GM19043 (cell line): ENCODE measurements around the gene ATPAF1.
"Not testable (repeated sequence)": the region's sequence is repeated elsewhere in the genome, so short reads cannot be mapped to it uniquely, and the experiment has no call there.

Experiments
- ATAC-seq: cut with Tn5 transposase; IDR thresholded peaks from one replicate; pipeline ENCODE4 v1.9.1; 2021; ENCODE audit warnings: low read depth; ENCODE audit not compliant: unreplicated experiment

ATPAF1 gene

GRCh38 chr1:46667782-46668760, at the start of gene ATPAF1:
TSS of gene ATPAF1 (minus strand) at chr1:46668364. CDS start at chr1:46668322, 42 bp downstream.
- ATAC-seq = peak; percentile 77

- no peak for ATAC-seq
Observed at GRCh38 chr1:46717654-46718053, 49.5 kb upstream of the ATPAF1 start.

- ATAC-seq = no peak
Observed at GRCh38 chr1:46714976-46715375, 46.8 kb upstream of the ATPAF1 start.

GRCh38 chr1:46708121-46708520, 40.0 kb upstream of the ATPAF1 start:
- ATAC-seq = no peak

GRCh38 chr1:46705408-46705807, 37.2 kb upstream of the ATPAF1 start:
- no peak for ATAC-seq

GRCh38 chr1:46703927-46704641, 35.9 kb upstream of the ATPAF1 start:
- no peak for ATAC-seq

- no peak for ATAC-seq
Observed at GRCh38 chr1:46699666-46700065, 31.5 kb upstream of the ATPAF1 start.

- no peak for ATAC-seq
Observed at GRCh38 chr1:46697053-46697452, 28.9 kb upstream of the ATPAF1 start.

GRCh38 chr1:46694676-46695075, 26.5 kb upstream of the ATPAF1 start:
- ATAC-seq = not testable (repeated sequence)

GRCh38 chr1:46692811-46693770, 24.9 kb upstream of the ATPAF1 start:
- ATAC-seq = no peak

GRCh38 chr1:46691997-46692790, 24.0 kb upstream of the ATPAF1 start:
- ATAC-seq = no peak

- ATAC-seq = no peak
Observed at GRCh38 chr1:46690931-46691421, 22.8 kb upstream of the ATPAF1 start.

- ATAC-seq = no peak
Observed at GRCh38 chr1:46689897-46690296, 21.7 kb upstream of the ATPAF1 start.

GRCh38 chr1:46689356-46689755, 21.2 kb upstream of the ATPAF1 start:
- ATAC-seq = no peak

GRCh38 chr1:46687921-46688509, 19.9 kb upstream of the ATPAF1 start:
- no peak for ATAC-seq

- no peak for ATAC-seq
Observed at GRCh38 chr1:46687093-46687659, 19.0 kb upstream of the ATPAF1 start.

- ATAC-seq = no peak
Observed at GRCh38 chr1:46686255-46686654, 18.1 kb upstream of the ATPAF1 start.

GRCh38 chr1:46684670-46685069, 16.5 kb upstream of the ATPAF1 start:
- ATAC-seq = no peak

- no peak for ATAC-seq
Observed at GRCh38 chr1:46682064-46682463, 13.9 kb upstream of the ATPAF1 start.
